ENCODE measurements around the gene RGS1.

RGS1 gene

GRCh38 chr1:192579010-192579738, 3.6 kb downstream of the RGS1 start:
- DNase-seq (ENCODE audit: extremely low read depth in 1 of 2, low read depth in 1 of 2) = no peak

DNA sequence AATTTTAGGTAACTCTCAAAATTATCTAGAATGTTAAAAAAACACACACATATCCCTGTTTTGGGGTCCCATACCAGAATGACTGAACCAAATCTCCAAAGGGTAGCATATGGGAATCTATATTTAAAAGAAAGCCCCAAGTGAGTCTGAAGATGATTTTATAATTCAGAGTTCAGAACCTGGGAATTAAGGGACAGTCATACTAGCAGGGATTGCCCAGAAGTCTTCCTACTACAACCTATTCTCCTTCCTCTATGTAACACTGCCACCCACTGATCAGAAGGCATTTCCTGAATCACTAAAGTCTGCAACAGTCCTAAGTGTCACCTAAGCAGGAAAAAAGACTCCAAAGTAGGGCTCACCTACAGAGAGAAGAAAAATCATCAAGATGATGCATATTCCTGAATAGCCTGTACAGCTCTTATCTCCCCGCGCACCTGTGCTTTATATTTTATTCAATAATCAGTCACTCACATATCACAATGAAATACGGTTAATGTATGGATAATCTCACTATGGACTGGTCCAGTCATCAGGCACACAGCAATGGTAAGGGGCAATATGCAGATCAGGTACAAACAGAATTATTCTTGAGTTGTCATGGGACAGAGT, 4.9 kb downstream of the RGS1 start:
- DNase-seq (ENCODE audit: extremely low read depth in 1 of 2, low read depth in 1 of 2) = no peak

DNA sequence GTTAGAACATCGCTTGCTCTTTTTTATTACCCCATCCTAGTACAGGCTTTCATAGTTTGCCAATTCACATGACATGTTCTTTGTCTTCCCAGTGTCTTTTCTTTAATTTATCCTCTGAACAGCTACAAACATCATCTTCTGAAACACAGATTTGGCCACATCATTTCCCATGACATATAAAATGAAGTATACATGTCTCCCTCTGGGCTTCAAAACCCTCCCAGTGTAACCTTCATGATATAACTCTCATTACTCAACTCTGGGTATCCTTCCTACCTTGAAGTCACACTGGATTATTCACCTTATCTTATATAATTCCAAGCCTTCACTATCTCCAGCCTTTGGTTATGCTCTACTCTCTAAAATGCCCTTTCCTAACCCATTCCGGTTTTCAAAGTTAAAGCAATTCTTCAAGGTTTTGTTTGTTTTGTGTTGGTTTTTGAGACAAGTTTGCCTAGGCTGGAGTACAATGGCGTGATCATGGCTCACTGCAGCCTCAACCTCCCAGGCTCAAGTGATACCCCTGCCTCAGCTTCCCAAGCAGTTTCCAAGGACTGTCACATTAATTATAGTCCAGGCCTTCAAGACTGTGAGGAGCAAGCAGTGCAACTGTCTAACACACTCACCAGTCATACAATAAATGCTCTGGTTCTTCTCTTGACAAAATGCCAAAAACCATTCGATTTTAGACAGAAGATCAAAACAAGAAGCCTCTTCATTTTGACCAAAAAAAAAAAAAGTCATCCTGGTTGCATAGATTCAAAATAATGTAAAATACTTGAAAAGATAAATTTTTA, 5.8 kb downstream of the RGS1 start:
- DNase-seq (ENCODE audit: extremely low read depth in 1 of 2, low read depth in 1 of 2) = no peak

- DNase-seq (ENCODE audit: extremely low read depth in 1 of 2, low read depth in 1 of 2) = no peak
These were observed 9.3 kb downstream of the RGS1 start for GRCh38 chr1:192584866-192585265.

DNA sequence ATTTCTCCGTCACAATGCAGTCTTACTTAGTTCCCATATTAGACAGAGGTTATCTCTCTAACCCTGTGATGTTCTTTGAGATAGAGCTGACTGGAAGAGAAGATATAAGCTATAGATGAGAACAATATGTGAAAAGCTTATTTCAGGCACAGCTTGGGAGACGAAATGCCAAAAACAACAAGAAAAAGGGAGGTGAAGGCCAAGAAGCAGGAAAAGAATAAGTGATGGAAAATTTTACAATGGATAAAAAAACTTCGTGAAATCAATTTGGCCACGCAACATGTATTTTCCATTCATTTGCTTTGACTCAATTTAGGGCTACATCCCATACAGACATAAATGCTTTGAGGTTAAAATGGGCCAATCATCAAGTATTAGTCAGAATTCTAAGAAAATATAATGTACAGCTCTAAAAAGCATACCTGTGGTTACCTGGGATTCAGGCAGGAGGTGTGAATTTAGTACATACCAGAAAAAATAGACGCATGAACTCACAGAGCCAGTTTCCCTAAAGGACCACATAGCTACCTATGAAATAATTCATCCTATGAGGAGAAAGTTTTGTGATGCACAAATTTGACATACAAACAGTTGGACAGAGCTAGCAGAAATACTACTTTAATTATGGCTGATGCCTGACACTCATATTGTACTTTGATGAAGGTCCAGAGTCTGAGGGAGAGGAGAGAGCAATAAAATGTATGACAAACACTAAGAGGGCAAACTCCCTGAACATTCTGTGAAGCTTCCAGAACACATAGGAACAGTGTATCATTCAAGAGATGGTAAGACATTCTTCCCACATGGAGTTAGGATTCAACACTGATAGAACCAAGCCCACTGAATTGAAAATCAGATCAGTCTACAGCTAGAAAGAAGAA, 12.1 kb downstream of the RGS1 start:
- no peak for DNase-seq (ENCODE audit: extremely low read depth in 1 of 2, low read depth in 1 of 2)

GRCh38 chr1:192588546-192588945, 13.0 kb downstream of the RGS1 start:
- no peak for DNase-seq (ENCODE audit: extremely low read depth in 1 of 2, low read depth in 1 of 2)

DNA sequence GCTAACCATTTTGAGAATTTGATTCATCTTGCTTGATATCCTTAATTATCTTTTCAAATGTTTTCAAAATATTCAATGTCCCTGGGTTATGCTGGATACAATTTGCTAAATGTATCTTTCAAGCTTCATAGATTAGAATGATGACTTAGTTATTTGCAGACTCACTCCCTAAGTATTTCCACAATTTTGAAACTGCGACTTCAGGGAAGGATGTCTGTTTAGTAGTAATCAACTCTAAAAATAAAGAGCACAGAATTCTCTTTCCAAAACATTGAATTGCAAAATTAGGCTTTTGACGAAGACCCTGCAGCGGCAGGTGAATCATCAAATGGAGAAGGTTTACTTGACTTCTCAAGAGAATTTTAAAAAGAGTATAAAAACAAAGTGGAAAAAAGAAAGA, 14.2 kb downstream of the RGS1 start:
- no peak for DNase-seq (ENCODE audit: extremely low read depth in 1 of 2, low read depth in 1 of 2)

GRCh38 chr1:192592517-192592916, 16.9 kb downstream of the RGS1 start:
- no peak for DNase-seq (ENCODE audit: extremely low read depth in 1 of 2, low read depth in 1 of 2)

DNA sequence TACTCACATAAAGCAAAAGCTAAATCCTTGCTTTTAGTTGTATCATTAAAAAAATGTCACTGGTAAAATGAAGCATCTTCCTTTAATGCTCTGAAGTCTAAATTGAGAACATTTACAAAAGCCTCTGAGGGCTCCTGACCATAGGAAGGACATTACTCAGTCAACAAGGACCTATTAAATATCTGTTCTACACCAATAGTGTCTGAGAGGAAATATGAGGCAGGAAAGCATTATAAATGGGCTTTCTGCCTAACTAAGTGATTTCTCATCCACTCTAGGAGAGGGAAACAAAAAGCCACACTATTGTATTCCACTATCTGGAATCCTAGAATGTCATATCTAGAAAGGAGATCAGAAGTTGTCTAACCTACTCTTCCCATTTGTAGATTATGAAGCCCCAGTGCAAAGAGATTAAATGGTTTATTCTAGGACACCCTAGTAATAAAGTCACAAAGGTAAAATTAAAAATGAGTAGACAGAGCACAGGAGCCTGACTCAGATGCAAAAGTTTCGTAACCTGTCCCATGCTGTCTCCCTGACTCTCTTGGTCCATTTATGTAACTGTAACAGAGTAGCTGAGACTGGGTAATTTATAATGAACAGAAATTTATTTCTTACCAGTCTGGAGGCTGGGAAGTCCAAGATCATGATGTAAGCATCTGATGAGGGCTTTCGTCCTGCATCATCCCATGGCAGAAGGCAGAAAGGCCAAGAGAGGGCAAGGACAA, 17.6 kb downstream of the RGS1 start:
- no peak for DNase-seq (ENCODE audit: extremely low read depth in 1 of 2, low read depth in 1 of 2)

GRCh38 chr1:192595299-192595698, 19.7 kb downstream of the RGS1 start:
- no peak for DNase-seq (ENCODE audit: extremely low read depth in 1 of 2, low read depth in 1 of 2)

GRCh38 chr1:192598589-192598988, 23.0 kb downstream of the RGS1 start:
- no peak for DNase-seq (ENCODE audit: extremely low read depth in 1 of 2, low read depth in 1 of 2)

DNA sequence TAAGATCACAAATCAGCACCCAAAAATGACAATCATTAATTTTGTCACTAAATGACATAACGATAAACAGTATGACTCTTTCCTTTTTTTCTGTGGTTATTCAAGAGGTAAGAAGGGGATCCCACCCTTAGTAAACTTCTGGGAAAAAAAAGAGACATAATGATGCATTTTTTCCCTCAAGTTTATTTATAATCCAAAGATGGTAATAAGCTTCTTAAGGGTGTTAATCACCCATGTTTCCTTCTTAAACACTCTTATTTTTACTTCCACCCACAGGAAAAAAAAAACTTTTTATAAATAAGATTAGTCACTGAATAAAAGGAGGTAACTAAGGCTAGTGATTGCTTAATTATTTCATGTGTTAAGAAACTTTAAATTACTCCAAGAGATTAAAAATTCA, 24.7 kb downstream of the RGS1 start:
- no peak for DNase-seq (ENCODE audit: extremely low read depth in 1 of 2, low read depth in 1 of 2)

- no peak for DNase-seq (ENCODE audit: extremely low read depth in 1 of 2, low read depth in 1 of 2)
These were observed 25.6 kb downstream of the RGS1 start for GRCh38 chr1:192601143-192601542.

DNA sequence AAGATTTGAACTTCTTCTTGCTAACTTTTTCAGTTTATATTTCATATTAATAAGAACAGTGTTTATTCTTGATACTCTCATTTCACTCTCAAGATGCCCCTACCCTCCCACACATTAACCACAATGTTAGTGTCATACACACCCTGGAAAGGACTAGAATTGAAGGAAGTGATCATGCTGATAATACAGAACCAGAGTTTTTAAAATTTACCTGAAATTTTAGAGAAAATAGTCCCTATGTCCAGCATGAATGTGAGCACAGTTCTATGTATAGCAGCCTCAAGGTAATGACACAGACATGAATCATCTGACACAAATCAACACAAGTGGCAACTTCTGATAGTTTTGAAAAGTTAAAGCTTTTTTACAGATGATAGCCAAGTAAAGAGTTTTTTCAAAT, 26.0 kb downstream of the RGS1 start:
- no peak for DNase-seq (ENCODE audit: extremely low read depth in 1 of 2, low read depth in 1 of 2)

DNA sequence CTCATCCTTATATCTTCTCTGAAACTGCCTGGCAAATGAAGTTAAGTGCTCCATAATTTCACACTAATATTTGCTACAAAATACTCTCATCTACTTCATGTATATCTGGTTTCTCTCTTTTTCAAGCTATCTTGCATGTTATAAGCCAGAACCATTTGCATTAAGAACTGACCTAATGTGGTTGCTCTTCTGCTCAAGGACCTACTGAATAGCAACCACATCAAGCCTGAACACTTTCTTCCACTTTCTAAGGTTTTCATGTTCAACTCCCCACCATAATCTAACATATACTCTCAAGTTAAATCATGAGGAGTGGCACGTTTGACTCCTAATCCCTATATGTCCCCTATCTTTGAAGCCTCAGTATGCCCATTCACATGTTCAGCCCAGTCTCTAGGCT, 27.2 kb downstream of the RGS1 start:
- DNase-seq (ENCODE audit: extremely low read depth in 1 of 2, low read depth in 1 of 2) = no peak

DNA sequence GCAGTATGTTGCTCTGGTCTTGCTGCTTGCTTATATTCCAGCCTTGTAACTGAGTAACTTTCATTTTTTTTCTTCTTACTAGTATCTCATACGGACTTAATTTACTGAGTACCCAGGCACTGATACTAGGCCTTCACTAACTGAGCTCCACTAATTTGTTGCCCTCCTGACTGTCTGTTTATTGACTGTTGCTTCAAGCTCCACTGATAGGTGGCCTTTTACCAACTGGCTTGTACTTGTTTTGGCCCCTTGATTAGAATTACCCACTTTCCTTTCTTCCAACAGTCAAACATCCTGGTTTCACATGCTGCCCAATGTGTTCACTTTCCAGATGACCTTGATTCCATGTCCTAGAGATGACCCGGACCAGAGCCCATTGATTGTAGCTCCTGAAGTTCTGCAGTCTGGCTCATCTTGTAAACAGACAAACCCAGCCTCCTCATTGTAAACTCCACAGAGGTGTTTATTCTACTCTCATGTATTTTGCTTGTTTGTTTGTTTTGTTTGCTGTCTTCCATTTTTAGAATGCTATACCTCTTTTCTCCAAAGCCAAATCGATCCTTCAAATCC, 27.7 kb downstream of the RGS1 start:
- DNase-seq (ENCODE audit: extremely low read depth in 1 of 2, low read depth in 1 of 2) = no peak

DNA sequence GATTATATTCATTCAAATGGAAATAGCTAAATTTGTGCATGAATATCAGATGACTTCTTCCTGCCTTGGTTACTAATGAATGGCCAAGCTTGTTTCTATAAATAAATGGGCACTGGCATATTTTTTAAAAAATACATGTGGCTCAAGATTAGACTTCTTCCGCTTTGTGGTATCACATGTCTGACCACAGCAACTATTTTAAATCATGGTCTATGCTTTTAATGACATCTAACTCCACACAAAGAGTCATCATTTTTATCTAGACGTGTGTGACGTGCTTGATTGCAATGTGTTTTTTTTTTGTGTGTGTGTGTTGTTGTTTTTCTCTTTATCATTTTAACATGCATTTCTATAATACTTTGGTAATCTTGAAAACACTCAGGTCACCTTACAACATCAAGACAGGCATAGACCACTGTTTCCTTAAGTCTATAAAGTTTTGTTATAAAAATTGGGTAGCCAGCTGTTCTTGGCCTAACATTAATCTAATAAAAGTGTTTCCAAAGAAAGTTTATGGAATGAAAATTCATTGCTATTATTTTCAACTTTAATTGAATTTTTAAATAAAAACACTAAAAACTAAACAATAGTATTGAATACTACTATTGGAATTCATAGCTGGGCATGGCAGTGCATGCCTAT, 29.5 kb downstream of the RGS1 start:
- no peak for DNase-seq (ENCODE audit: extremely low read depth in 1 of 2, low read depth in 1 of 2)

- no peak for DNase-seq (ENCODE audit: extremely low read depth in 1 of 2, low read depth in 1 of 2)
These were observed 33.1 kb downstream of the RGS1 start for GRCh38 chr1:192608671-192609070.
